Hepatocyte (in vitro differentiated cells): Measurements from ENCODE around the gene RNF13.

Source experiments
- EZH2 ChIP-seq: fragments of 200-600 bp; sonication (generic); IDR thresholded peaks from 2 replicates; pipeline ENCODE4 v1.6.1; 2016; ENCODE audit warnings: antibody characterized with exemption, mild to moderate bottlenecking, borderline replicate concordance
- EZH2phosphoT487 ChIP-seq: fragments of 200-600 bp; sonication (generic); IDR thresholded peaks from one replicate; pipeline ENCODE4 v1.6.1; 2018; ENCODE audit warnings: antibody characterized with exemption, mild to moderate bottlenecking, low read depth, moderate library complexity; ENCODE audit not compliant: unreplicated experiment, severe bottlenecking
- TF ChIP-seq, protein P1 (sequence below): fragments of 200-600 bp; sonication (generic); IDR thresholded peaks from 2 replicates; pipeline ENCODE4 v1.5.1; 2016; ENCODE audit warnings: antibody characterized with exemption, mild to moderate bottlenecking; ENCODE audit not compliant: poor library complexity

DNA sequence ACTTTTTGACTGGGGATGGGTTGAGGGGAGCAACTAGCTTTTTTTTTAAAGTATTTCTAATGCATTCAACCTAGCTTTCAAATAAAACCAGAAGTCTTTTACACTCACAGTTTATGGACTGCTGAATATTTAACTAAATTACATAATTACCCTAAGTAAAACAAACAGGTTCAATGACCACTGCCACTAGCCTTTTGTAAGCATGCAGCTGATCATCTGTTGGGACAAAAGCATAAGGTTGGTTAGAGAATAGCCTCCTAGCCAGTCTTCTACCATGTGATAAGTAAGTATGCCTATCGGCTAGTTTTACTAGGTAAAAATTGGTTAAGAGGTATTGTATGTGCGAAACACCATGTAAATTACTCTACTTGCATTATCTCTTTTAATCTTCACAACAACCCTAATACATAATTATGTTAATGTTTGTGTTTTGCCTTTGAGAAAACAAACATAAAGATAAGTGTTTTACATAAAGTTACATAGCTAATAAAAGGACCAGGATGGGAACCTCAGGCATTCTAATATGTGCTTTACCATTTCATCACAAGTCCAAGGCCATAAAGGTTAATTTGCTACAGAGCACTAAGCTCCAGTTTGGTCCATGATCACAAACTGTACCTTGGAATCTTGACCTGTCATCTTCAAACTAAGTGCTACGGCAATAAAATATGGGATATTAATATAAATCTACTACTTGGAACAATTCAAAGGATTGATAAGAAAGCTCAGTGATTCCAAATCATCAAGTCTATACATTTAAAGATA lies 144.5 kb downstream of the RNF13 start:
- TF ChIP-seq EZH2phosphoT487 (no peak), EZH2 (no peak)
- TF ChIP-seq, protein P1, sequence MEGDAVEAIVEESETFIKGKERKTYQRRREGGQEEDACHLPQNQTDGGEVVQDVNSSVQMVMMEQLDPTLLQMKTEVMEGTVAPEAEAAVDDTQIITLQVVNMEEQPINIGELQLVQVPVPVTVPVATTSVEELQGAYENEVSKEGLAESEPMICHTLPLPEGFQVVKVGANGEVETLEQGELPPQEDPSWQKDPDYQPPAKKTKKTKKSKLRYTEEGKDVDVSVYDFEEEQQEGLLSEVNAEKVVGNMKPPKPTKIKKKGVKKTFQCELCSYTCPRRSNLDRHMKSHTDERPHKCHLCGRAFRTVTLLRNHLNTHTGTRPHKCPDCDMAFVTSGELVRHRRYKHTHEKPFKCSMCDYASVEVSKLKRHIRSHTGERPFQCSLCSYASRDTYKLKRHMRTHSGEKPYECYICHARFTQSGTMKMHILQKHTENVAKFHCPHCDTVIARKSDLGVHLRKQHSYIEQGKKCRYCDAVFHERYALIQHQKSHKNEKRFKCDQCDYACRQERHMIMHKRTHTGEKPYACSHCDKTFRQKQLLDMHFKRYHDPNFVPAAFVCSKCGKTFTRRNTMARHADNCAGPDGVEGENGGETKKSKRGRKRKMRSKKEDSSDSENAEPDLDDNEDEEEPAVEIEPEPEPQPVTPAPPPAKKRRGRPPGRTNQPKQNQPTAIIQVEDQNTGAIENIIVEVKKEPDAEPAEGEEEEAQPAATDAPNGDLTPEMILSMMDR = no peak
